ENCODE results near the gene PELI3. TPM values are rescaled to one million over a fixed set of nuclear protein-coding genes. Genes with fewer than 3 reads are reported as not detected.

Gene PELI3
- total and polyA plus RNA-seq, 10 of the 15 experiments (the other 5 are each of a cell fraction or from before 2014, with no cell fraction given) = 0.14 to 1.5 (median 0.66) TPM

DNA sequence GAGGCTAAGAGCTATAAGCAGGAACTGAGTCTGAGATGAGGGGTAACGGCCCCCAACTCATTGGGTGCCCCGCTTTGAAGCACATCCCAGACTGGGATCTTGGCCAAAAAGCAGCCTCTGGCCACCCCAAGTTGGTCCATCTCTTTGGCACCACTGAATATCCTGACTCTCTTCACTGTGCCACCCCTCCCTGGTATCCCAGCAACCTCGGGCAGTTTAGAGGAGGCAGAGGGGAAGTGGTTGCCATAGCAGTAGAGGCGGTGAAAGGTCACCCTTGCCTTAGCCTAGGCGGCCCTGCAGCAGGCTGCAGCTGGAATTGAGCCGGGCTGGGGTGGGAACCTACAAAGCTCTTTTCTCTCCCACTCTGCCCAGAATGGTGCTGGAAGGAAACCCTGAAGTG lies 1.1 kb downstream of the PELI3 start:
- peak overlapping the region; percentile 66; the same call in 1 of the 2 replicates for H3K4me2 ChIP-seq (ENCODE audit: control insufficient read depth, insufficient read depth)
- H3K27ac ChIP-seq (ENCODE audit: control insufficient read depth, insufficient read depth) = no peak overlapping the region
- 59% methylated on average over 6 of the region's 6 CpGs for WGBS (ENCODE audit: insufficient coverage, insufficient replicate concordance, low lambda C conversion rate, missing lambda C conversion rate)
- ChIA-PET SMC1A (ENCODE audit: uncharacterized antibody, unreplicated experiment) (no interaction called here), CTCF (interaction anchor here (0.7 to 3.0 kb wide), 3 partner anchors 11 to 110 kb away, joined by 3 to 26 read pairs (median 4); partner anchors contain the start of gene DPP3), POLR2A (interaction anchor here (0.6 to 2.7 kb wide), 4 partner anchors 12 to 905 kb away, joined by 3 to 13 read pairs (median 9); partner anchors contain the start of genes ACTN3, DPP3 and ZDHHC24), RAD21 (ENCODE audit: unreplicated experiment) (interaction anchor here (1.2 kb wide), 1 partner anchor 13 kb away, joined by 4 read pairs; the partner anchor contains the start of gene DPP3)
- no peak for FAIRE-seq
- in situ Hi-C loops (cut with MboI) = no loop called here
- H3K79me2 ChIP-seq (ENCODE audit: control insufficient read depth, insufficient read depth, low read length) = no peaks in the 10 kb centered on the region
- TF ChIP-seq NR2C1 (IDR thresholded peaks at IDR 0.05) (no peak), NR2F1 (conservative IDR thresholded peaks at IDR 0.05) (0 out of 2 replicates have a peak, but pooled peaks have one; percentile 27)
- H2AFZ ChIP-seq (ENCODE audit: control insufficient read depth, low read depth, low read length) = no peak overlapping the region
- intact Hi-C loops (cut with micrococcal nuclease; ENCODE audit: unreplicated experiment) = no loop called here
- DNase-seq (ENCODE audit: low read depth, low spot score) = no peak
- no peaks in the 10 kb centered on the region for H4K20me1 ChIP-seq (ENCODE audit: control insufficient read depth, insufficient read depth)
- H3K4me1 ChIP-seq (ENCODE audit: control insufficient read depth, insufficient read depth, low read length) = peaks cover 14% of the 10 kb centered on the region
- H3K36me3 ChIP-seq (ENCODE audit: control insufficient read depth in 2 of 2, insufficient read depth in 2 of 2, low read length in 1 of 2) = no peaks in the 10 kb centered on the region
- 0 out of 2 replicates have a peak overlapping the region, but pooled peaks have one; percentile 46 for H3K9ac ChIP-seq (ENCODE audit: control insufficient read depth, insufficient read depth, low read length)
- H3K4me3 ChIP-seq = no peak overlapping the region
- H3K9me3 ChIP-seq (replicated peaks; ENCODE audit: control insufficient read depth, insufficient read depth, low read length) = no peaks in the 10 kb centered on the region
- ATAC-seq = no peak
- BruUV-seq (replicated peaks) = no TSS peak
- H3K27me3 ChIP-seq (replicated peaks in 1 of 2; ENCODE audit: control insufficient read depth in 2 of 2, insufficient read depth in 2 of 2, low read length in 1 of 2) = no peaks in the 10 kb centered on the region

DNA sequence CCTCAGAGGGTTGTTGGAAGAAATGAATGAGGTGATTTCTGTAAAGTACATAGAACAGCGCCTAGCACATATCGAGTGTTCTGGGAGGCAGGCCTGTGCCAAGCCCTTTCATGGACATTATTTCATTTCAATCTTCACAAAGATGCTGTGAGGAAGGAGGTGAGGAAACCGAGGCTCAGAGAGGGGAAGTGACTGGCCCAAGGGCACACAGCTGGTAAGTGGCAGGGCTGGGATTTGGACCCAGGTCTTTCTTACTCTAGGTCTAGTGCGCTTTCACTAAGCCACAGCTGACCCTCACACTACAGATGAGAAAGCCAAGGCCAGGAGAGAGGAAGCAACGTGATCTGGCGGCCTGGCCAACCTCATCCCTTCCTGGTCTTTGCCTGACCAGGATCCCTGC lies 2.0 kb downstream of the PELI3 start:
- RAD21 ChIA-PET (ENCODE audit: unreplicated experiment) = interaction anchor here (1.2 to 1.6 kb wide), 2 partner anchors 12 to 30 kb away, joined by 4 read pairs; partner anchors contain the start of genes DPP3 and MRPL11
- TF ChIP-seq RAD21 (IDR thresholded peaks at IDR 0.05; ENCODE audit: insufficient read depth, low read depth, low read length) (no peak), SREBF1 (IDR thresholded peaks at IDR 0.05; ENCODE audit: low read length) (no peak), RB1 (IDR thresholded peaks at IDR 0.05; ENCODE audit: borderline replicate concordance) (no peak), SIN3A (IDR thresholded peaks at IDR 0.05; ENCODE audit: low read depth, low read length) (no peak), BACH1 (IDR thresholded peaks at IDR 0.05; ENCODE audit: borderline replicate concordance) (no peak), SRF (IDR thresholded peaks at IDR 0.05; ENCODE audit: low read depth in 2 of 2, low read length in 2 of 2) (no peak), WRNIP1 (IDR thresholded peaks at IDR 0.05; ENCODE audit: borderline replicate concordance, low read depth, low read length) (no peak), NR2C1 (IDR thresholded peaks at IDR 0.05) (no peak), MYC (IDR thresholded peaks at IDR 0.05; ENCODE audit: insufficient read depth, insufficient read length, insufficient replicate concordance, low read length, severe bottlenecking) (no peak)
- TF ChIP-seq, protein P1, sequence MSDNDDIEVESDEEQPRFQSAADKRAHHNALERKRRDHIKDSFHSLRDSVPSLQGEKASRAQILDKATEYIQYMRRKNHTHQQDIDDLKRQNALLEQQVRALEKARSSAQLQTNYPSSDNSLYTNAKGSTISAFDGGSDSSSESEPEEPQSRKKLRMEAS (IDR thresholded peaks at IDR 0.05; ENCODE audit: low read depth, low read length) = no peak
- TF ChIP-seq, protein P2, sequence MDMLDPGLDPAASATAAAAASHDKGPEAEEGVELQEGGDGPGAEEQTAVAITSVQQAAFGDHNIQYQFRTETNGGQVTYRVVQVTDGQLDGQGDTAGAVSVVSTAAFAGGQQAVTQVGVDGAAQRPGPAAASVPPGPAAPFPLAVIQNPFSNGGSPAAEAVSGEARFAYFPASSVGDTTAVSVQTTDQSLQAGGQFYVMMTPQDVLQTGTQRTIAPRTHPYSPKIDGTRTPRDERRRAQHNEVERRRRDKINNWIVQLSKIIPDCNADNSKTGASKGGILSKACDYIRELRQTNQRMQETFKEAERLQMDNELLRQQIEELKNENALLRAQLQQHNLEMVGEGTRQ (IDR thresholded peaks at IDR 0.05; ENCODE audit: borderline replicate concordance, low read depth, low read length) = no peak
- TF ChIP-seq, protein P3, sequence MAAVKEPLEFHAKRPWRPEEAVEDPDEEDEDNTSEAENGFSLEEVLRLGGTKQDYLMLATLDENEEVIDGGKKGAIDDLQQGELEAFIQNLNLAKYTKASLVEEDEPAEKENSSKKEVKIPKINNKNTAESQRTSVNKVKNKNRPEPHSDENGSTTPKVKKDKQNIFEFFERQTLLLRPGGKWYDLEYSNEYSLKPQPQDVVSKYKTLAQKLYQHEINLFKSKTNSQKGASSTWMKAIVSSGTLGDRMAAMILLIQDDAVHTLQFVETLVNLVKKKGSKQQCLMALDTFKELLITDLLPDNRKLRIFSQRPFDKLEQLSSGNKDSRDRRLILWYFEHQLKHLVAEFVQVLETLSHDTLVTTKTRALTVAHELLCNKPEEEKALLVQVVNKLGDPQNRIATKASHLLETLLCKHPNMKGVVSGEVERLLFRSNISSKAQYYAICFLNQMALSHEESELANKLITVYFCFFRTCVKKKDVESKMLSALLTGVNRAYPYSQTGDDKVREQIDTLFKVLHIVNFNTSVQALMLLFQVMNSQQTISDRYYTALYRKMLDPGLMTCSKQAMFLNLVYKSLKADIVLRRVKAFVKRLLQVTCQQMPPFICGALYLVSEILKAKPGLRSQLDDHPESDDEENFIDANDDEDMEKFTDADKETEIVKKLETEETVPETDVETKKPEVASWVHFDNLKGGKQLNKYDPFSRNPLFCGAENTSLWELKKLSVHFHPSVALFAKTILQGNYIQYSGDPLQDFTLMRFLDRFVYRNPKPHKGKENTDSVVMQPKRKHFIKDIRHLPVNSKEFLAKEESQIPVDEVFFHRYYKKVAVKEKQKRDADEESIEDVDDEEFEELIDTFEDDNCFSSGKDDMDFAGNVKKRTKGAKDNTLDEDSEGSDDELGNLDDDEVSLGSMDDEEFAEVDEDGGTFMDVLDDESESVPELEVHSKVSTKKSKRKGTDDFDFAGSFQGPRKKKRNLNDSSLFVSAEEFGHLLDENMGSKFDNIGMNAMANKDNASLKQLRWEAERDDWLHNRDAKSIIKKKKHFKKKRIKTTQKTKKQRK (IDR thresholded peaks at IDR 0.05; ENCODE audit: low read depth, low read length) = no peak

More for the DNA sequence above, 2.0 kb downstream of the PELI3 start:
- 71% methylated on average over 6 of the region's 6 CpGs for WGBS (ENCODE audit: insufficient coverage, insufficient replicate concordance, low lambda C conversion rate, missing lambda C conversion rate)
- ChIA-PET SMC1A (ENCODE audit: uncharacterized antibody, unreplicated experiment) (no interaction called here), CTCF (interaction anchor here (0.9 to 3.0 kb wide), 3 partner anchors 10 to 210 kb away, joined by 4 to 26 read pairs (median 7); partner anchors contain the start of gene DPP3), POLR2A (interaction anchor here (0.6 kb wide), 1 partner anchor 331 kb away, joined by 3 read pairs; no protein-coding TSS in a partner anchor)
- in situ Hi-C loops (cut with MboI) = no loop called here
- no peak overlapping the region for H3K4me2 ChIP-seq (ENCODE audit: control insufficient read depth, insufficient read depth)
- intact Hi-C loops (cut with micrococcal nuclease; ENCODE audit: unreplicated experiment) = no loop called here
- peaks cover 14% of the 10 kb centered on the region for H3K4me1 ChIP-seq (ENCODE audit: control insufficient read depth, insufficient read depth, low read length)
- H3K79me2 ChIP-seq (ENCODE audit: control insufficient read depth, insufficient read depth, low read length) = no peaks in the 10 kb centered on the region
- no peak for ATAC-seq
- no peak for DNase-seq (ENCODE audit: low read depth, low spot score)
- no peaks in the 10 kb centered on the region for H4K20me1 ChIP-seq (ENCODE audit: control insufficient read depth, insufficient read depth)
- no peak overlapping the region for H2AFZ ChIP-seq (ENCODE audit: control insufficient read depth, low read depth, low read length)
- FAIRE-seq = no peak
- no TSS peak for BruUV-seq (replicated peaks)
- H3K36me3 ChIP-seq (ENCODE audit: control insufficient read depth in 2 of 2, insufficient read depth in 2 of 2, low read length in 1 of 2) = no peaks in the 10 kb centered on the region
- H3K9ac ChIP-seq (ENCODE audit: control insufficient read depth, insufficient read depth, low read length) = no peak overlapping the region
- no peaks in the 10 kb centered on the region for H3K9me3 ChIP-seq (replicated peaks; ENCODE audit: control insufficient read depth, insufficient read depth, low read length)
- no peaks in the 10 kb centered on the region for H3K27me3 ChIP-seq (replicated peaks in 1 of 2; ENCODE audit: control insufficient read depth in 2 of 2, insufficient read depth in 2 of 2, low read length in 1 of 2)
- no peak overlapping the region for H3K27ac ChIP-seq (ENCODE audit: control insufficient read depth, insufficient read depth)
- no peak overlapping the region for H3K4me3 ChIP-seq

Data from GM12878 (cell line).